H4 (cell line): Measurements from ENCODE around the gene CRBN. TPM values are rescaled to one million over a fixed set of nuclear protein-coding genes. Genes with fewer than 3 reads are reported as not detected.

ENCODE experiments used
- DNase-seq: peaks from one replicate; pipeline ENCODE4 v3.0.0-alpha.2; 2015; ENCODE audit warnings: low spot score
- total RNA-seq: library from RNA; depleted of rRNA; stranded (reverse); fragments of >200 nt; shearing (Covaris generic); gene quantifications from 2 replicates; pipeline ENCODE4 v1.2.3, GENCODE V29; 2014; rRNA removed

CRBN gene
- 97.3 and 102 TPM in 2 replicates for total RNA-seq

DNA sequence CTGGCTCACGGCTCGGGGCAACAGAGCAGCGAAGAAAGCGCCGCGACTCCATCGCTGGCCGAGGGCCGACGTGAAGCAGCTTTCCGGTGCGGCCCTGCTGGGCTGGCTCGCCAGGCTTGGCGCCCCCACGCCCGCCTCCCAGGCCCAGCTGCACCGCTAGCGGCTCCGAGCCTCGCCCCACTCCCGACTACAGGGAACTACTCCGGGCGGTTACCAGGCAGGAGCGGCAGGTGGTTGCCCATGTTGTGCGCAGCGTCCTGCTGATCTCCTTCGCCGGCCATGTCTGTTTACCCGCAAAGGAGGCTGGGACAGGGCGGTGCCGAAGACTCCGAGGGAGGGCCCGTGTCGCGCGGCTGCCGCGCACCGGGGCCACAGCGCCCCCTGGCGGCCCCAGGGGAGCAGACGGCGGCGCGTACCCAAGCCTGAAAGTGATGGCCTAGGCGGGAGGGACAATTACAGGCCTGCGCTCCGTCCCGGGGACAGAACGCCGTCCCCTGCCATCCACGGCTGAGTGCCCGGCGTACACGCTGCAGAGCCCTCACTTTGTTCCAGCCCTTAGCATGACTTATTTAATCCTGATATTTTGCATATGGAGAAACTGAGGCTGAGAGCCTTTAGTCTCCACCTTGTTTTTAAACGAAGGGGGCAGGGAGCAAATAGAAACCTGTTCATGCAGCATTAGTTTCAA, at the start of gene CRBN:
Gene CRBN (minus strand): TSS at position 285 of the 688 bp plus-strand sequence. CDS start 4 bp downstream, at position 281.
- DNase-seq, result peak; percentile 79

DNA sequence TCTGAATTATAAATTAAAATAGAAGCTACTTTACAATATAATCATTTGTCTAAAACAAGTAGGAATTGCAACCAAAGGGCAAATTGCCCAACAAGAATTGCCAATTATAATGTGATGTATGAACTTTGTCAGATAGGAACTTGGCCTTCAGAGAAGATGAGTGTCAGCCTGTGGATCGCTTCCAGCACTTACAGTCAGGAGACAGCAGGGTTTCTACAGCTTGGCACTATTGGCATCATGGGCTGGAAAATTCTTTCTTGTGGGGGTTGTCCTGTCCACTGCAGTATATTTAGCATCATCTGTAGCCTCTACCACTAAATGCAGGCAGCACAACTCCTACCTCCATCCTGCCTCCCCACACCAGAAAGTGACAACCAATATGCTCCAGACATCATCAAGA, 48.1 kb upstream of the CRBN start:
- DNase-seq, result no peak

DNA sequence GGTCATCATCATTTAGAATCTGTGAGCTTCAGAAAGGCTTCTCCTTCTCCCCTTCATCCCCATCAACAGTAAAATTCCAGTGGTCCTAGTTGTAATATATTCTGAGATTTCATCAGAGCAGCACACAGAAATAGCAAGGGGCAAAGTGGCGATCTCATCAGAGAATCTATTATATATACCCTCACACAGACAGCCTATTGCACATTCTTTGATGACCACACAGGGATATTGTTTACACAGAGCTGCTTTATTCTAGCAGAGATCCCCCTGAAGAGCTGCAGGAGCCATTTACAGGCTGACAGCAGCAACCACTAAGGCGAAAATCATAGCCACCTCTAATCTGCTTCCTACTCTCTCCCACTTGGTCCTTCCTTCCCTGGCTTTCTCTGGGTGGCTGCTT, 42.0 kb upstream of the CRBN start:
- peak; percentile 17 for DNase-seq

DNA sequence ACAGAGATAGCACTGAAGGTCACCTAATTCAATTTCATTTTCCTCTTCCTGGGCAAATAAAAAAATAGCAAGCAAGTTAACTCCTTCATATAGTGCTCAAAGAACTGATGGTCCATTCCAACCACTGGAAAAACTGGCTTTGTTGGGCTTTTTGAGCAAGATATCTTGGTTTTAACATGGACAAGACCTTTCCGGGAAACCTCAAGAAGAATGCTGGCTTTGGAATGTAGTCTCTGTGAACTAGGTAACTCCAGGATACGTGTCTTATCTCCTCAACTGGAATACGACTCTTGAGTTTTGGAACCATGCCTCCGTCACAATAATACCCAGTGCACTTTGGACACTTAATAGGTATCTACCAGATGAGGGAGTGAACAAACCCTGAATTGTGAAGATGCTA, 36.9 kb upstream of the CRBN start:
- DNase-seq, result no peak

DNA sequence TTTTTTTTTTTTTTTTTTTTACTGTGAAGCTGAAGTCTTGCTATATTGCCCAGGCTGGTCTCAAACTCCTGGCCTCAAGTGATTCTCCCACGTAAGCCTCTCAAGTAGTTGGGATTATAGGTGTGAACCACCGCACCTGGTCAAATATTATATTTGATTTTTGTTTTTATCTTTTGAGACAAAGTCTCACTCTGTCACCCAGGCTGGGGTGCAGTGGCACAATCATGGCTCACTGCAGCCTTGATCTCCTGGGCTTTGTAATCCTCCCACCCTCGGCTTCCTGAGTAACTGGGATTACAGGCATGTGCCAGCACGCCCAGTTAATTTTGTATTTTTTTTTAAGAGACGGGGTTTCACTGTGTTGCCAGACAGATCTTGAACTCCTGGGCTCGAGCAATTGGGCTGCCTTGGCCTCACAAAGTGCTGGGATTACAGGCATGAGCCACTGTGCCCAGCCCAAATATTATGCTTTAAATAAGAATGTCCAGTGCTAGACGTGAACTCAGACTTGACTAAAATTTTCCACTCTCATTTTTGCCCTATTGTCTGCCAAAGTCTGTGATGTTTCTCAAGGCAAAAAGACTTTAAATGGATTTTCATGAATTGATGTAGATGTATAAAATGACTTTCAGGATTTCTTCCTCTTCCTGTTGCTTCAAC, 33.4 kb upstream of the CRBN start:
- DNase-seq, result no peak

DNA sequence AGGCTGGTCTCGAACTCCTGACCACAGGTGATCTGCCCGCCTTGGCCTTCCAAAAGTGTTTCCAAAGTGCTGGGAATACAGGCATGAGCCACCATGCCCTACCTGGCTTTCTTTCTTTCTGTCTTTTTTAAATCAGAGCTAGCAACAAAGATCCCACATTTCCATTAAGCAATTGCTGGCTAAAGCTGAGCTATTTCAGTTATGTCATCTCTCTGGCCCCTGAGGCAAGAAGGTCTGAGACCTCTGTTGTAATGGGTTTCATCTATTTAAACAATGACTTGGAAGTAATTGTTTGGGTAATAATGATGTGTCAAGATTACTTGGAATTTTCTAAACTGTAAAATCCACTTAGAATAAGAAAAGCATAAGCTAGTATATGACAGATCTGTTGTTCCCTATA, 30.2 kb upstream of the CRBN start:
- no peak for DNase-seq

DNA sequence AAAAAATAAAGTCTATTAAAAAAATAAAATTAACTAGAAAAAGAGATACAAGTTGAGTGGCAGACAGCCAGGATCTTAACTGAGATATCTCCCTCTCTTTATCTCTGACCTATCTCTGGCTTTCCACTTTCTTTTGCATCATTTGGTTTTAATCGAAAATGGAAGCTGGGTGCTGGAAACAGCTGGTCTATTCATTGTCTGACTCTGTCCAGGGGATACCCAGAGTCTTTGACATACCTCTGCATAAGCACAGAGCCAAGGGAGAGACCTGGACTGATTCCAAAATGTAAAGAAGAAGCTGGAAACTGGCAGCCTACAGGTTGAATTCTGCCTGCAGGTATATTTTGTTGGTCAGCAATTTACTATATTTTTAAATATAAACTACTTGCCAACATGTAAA, 29.6 kb upstream of the CRBN start:
- no peak for DNase-seq

DNA sequence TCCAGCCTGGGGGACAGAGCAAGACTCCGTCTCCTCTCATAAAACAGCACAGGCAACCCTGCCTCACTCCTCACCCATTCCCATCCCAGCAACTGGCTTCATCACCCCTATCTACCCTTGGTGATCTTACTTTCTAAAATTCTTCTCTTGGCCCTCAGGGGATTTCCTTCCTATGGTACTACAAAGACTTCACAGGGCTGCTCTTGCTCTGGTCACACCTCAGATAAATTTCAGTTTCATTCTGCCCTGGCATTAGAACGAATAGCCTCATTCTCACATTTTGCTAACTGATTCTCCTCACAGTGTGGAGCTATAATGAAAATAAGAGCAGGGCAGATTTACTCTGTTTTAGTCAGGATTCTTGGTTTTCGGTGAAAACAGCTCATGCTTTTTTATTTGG, 22.1 kb upstream of the CRBN start:
- DNase-seq, result no peak

DNA sequence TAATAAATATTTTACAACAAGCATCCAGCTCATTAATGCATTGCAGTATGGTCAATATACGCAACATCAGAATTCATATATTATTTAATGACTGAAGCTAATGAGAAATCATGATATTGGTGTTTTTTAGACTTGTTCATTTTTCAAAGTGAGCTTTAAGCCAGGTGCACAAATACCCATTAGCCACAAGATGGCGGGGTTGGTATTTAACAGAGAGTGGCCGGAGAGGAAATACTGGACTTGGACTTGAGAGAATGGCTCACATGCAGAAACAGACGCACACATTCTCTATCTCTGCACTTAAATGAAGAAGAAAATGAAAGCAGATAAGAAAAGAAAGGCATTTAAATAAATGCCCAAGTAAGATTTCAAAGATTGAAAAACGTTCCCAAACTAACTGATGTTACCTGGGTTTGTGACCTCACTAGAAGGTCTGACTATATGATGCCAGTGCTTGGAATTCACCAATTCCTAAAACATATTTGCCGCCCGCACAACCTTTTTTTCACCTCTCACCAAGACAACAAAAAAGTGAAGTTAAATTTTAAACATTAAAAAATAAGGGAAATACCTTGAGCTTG, 21.2 kb upstream of the CRBN start:
- DNase-seq, result peak; percentile 79

DNA sequence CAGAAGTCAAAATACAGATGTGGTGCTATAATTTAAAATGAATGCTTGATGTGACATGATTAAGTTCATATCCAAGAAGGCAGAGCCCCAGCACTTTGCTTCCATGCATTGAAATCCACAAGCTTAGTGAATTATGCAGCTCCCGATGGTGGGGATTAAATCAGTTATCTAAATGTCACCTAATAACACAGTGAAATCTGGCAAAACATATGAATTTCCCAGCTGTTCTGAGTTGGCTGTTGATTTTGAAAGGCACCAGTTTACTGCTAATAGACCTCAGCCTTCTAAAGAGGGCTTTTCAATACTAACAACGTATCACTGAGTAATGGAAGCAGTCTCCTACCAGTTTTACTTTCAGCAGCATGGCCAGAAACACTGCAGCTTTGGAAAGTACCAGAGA, 19.8 kb upstream of the CRBN start:
- no peak for DNase-seq

DNA sequence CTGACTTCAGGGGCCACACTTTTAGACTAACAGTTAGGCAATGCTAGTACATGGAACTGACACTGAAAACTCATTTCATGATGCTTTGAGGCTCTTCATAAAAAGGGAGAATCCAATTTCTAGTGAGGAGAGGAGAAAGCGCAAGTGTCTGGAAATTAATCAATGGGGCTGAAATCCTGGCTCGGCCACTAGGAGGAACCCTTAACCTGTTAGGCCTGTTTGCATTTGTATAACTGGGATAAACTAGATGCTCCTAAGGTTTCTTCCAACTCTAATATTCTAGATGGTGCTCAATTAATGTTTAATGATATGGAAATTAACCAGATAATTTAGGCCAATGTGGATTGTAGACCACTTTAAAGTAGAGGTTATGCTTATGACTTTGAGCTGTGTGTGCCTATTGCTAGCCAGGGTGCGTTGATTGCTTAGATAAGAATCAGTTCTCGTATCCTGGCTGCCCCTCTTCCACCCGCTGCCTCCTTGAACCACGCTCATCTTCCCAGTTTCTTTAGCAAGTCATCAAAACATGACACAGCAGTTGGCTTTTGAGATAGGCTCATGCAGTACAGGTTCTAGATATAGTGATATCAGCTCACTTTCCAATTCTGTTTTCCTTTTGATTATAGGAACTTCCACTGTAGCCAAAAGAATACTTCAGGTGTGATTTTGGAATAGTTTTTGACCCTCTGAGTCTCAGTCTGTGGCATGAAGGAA, 16.8 kb upstream of the CRBN start:
- peak; percentile 18 for DNase-seq

DNA sequence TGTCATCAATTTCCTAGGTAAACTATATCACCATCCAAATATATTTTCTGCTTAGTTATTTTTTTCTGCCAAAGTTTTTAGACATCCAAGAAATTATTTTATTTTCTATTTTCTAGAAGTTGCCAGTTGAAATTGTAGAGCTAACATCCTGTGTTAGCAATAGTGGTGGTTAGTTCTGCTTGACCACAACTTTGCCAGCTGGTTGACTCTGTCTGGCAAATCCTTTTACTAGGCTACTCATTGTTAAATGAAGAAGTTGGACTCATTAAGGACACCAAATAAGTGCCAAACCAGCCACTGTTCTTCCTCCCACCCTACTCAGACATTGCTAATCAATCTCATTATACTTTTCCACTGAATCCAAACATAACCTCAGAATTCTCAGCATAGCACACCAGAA, 15.4 kb upstream of the CRBN start:
- DNase-seq, result no peak

DNA sequence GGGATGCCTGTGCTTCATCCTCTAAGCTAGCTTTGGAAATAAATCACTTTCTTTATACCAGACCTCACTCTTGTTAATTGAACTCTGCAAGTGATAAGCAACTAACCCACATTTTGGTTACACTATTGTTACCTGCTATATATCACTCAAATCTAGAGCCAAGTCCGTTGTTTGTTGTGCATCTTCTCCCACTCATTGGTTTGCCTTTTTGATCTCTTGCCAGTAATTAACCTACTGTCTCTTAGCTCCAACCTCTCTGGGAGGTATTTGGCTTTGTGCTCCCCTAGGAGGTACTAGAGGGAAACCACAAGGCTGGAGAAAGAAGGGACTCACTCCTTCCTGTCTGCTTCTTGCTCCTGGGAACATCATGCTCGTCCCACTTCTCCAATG, 12.8 kb upstream of the CRBN start:
- no peak for DNase-seq

DNA sequence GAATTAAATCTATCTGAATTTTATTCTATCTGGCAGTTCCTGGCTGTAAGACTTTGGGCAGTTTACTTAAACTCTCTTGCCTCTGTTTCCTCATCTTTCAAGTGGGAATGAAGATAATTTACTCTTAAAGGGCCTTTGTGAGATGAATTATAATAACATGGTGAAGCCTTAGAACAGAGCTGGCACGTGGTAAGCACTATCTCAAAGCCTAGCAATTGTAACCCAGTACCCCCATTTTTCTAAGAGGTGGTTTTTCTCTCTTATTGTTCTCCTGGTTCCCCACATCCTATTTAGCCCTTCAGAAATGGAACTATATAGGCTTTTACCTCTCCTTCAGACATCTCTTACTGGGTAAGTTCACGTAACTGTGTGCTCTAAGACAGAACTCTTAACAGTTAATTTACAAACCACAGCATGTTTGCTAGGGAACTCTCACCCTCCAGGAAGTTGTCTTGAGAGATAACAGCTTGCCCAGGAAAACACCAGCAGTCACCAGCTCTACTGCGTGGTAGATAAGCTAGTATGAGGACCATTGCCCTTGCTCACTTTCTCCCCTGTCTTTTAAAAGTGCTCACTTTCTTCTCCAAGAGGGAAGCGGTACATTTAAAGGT, 12.3 kb upstream of the CRBN start:
- peak; percentile 11 for DNase-seq

DNA sequence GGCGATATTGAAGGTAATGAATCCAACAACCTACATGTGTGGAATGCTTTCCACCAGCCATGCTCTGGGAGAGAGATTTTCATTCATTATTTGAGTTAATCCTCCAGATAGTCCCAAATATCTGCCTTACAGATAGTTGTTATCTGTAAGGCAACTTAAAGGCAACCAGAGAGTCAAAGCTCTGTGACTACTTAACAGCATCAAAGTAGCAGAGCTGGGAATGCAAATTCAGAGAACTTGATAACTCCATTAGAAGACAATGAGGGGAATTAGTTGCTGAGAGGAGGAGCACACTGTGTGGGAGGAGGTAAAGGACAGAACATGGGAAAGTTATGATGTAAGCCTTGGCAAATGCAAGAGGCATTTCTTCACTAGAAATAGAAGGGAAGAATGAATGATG, 10.5 kb upstream of the CRBN start:
- DNase-seq, result no peak

DNA sequence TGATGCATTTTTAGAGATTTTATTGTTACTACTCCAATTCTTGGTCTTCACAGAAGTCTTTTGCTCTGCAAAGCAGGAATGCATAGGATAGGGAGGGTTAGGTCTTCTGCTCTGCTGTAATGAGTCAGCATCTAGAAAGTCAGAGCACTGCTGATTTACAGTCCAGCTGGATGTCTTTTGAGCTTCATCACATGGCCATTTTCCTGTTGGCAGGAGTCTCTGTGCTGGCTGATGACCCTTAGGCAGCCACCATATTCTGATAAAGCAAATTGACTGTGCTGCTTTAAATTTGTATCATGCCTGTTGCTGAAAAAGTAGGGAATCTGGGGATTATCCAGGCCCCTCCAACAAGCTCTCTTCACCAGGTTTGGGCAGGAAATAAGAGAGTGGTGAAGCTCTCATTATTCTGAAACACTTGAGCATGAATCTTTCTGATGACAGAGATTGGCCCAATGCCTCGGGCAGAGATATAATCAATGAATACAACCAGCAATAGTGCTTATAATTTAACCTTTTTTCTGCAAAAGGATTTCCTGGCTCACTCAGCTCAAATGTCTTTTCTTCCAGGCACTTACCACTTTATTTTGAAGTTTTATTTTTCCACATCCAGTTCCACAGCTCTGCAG, 9.7 kb upstream of the CRBN start:
- DNase-seq, result peak; percentile 21

DNA sequence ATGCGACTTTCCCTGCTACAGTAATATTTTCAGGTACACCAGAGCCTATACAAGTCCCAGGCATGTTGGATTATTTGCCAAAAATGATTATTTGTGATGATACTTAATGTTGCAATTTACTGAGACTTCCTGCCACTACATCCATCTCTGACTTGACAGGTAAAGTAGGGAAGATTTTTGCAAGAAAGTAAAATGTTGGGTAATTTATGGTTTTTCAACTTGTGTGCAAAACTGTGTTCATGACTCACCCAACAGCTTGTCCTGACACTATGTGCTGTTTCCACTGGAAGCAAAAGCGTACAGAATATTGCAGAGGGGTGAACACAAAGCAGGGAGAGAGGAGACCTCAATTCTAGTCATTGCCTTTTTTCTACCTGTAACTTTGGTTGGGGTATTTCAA, 5.4 kb upstream of the CRBN start:
- DNase-seq, result no peak

DNA sequence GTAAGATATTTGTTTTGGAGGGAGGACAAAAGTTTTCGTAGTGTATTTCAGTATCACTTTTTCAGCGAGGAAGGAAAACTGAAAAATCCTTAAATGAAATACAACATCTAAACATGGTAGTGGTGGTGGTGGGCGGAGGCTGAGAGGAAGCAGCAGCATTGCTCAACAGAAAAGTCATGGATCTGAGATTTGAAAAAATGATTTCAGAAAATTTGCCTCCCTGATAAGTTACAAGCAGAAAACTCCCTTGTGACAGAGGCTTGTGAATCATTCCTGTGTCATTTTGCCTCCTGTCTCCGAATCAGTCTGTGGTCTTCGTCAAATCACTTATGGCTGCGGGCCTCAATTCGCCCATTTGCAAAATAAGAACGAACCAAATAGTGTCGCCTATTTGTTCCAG, 965 bp upstream of the CRBN start:
- DNase-seq, result no peak

DNA sequence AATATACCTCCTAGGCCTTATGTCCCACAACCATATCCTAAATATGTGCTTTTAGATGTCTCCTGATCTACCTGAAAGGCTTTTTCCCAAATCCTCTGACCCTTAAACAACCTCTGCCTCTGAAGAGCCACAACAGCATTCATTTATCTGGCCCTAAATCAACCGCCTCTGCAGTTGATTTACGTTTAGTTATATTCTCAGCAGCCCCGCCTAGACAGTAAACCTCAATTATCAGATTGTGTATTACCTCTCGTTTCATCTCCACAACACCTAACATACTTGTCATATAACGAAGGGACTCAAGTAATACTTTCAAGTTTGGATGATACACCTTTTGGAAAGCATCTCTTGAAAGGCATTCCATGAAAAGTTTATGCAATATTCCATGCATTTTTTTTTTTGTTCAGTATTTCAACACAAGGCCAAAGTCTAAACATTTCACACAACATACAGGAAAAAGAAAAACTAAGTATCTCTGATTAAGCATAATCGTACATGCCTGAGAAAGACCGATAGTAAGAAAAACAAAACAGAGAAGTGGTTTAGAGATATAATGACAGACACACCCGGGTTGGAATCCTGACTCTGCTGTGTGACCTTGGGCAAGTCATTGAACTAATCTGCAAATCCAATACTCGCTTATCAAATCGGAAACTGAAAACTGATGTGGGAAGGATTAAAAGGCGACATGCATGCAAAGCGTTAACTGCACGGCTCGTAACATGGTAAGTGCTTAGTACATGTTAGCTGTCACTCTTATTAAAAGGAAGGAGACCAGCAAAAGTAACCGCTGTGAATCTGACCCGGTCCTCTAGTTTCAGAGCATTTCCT, 778 bp downstream of the CRBN start:
- no peak for DNase-seq

DNA sequence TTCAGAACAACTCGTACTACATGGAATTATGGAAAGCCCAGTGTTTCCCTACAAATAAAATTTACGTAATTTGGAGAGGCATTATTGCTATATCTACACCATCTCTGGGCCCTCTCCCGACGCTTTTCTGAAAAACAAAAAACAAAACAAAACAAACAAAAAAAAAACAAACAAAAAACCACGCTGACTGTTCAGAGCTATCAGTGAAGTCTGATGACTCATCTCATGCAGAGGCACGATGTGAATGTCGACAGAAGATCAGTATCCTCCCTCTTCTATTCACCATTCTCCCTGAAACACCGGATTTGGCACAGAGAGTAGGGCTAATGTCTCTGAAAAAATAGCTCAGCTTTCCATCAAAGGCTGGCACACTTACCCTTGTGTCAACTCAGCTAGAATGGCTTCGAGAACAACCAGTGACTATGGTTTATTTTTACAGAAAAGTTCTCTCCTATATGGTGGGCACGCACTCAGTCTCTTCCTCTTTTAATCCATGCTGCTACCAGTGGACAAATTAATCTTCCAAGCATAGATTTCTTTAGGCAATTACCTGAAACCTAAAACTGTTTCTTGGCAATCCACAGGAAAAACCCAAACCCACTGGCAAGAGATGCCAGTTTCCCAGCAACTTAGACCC, 1.5 kb downstream of the CRBN start:
- DNase-seq, result no peak
